ENCODE measurements around the gene ABHD11. TPM values are rescaled to one million over a fixed set of nuclear protein-coding genes. Genes with fewer than 3 reads are reported as not detected.

The ABHD11 gene
- 13.4 and 14.2 TPM in 2 replicates for total RNA-seq (2012; rRNA removed)
- 19.9 and 22.6 TPM in 2 replicates for polyA plus RNA-seq (2012; rRNA removed)
- 16.7 and 17.6 TPM in 2 replicates for polyA plus RNA-seq (2012; cell fraction: cytosol; rRNA removed)
- 7.5 and 18.0 TPM in 2 replicates for polyA plus RNA-seq (2012; cell fraction: nucleus; rRNA removed; ENCODE audit: low replicate concordance)
- Bru-seq, nascent RNA, result percentile 48 among the genes with signal in this experiment
- percentile 49 among the genes with signal in this experiment for BruChase-seq, experiment 1, labeled RNA remaining after a 6-hour chase
- BruChase-seq, experiment 2, labeled RNA remaining after a 2-hour chase, result percentile 46 among the genes with signal in this experiment
- long read RNA-seq, partial matches to known transcripts, result 2 of 14 reads
- long read RNA-seq, other reads (novel, unspliced or antisense), result 3 of 14 reads

- Histone ChIP-seq H2BK15ac (ENCODE audit: low read depth, low read length) (no peak within 1 kb of the TSS), H3K23ac (ENCODE audit: low read depth, low read length) (peak within 1 kb of the TSS; percentile 38), H2AFZ (replicated peaks; ENCODE audit: low read length, poor library complexity) (peak within 1 kb of the TSS; percentile 98), H3K9ac (ENCODE audit: low read depth, low read length) (peak within 1 kb of the TSS; percentile 79), H3K14ac (replicated peaks; ENCODE audit: low read depth, low read length) (peak within 1 kb of the TSS; percentile 48), H3K9me3 (ENCODE audit: control insufficient read depth, insufficient read depth, low read length) (no peaks in the 10 kb centered on the region), H3K27ac (ENCODE audit: insufficient read depth, low read length) (peak within 1 kb of the TSS; percentile 69), H2BK120ac (ENCODE audit: low read depth, low read length) (peak within 1 kb of the TSS; percentile 45; the same call in 1 of the 2 replicates), H3K18ac (ENCODE audit: low read depth, low read length) (peak within 1 kb of the TSS; percentile 63; the same call in 1 of the 2 replicates), H4K8ac (ENCODE audit: low read depth in 2 of 2, low read length in 2 of 2) (peak within 1 kb of the TSS; percentile 54 to 84), H3K79me1 (ENCODE audit: low read depth in 1 of 2, low read length in 2 of 2) (peaks cover 5 to 27% of the 10 kb centered on the region in 2 experiments; a peak in 3 of 4 replicates), H3K36me3 (ENCODE audit: control insufficient read depth, insufficient read depth, low read length) (0 out of 2 replicates have a peak, but pooled peaks cover 6% of the 10 kb centered on the region), H3K9me1 (ENCODE audit: insufficient read depth, low read length) (peaks cover 8% of the 10 kb centered on the region), H3K56ac (ENCODE audit: extremely low read depth, insufficient read depth, low read length) (0 out of 2 replicates have a peak within 1 kb of the TSS, but pooled peaks have one; percentile 26), H3K4me3 (ENCODE audit: insufficient read depth, low read depth, low read length) (peak within 1 kb of the TSS; percentile 99), H2AK9ac (replicated peaks; ENCODE audit: low read depth, low read length, poor library complexity) (peak within 1 kb of the TSS; percentile 83), H3K4ac (ENCODE audit: low read depth, low read length) (peak within 1 kb of the TSS; percentile 73), H2BK20ac (ENCODE audit: low read depth, low read length) (no peak within 1 kb of the TSS), H2BK5ac (ENCODE audit: low read depth, low read length, poor library complexity, severe bottlenecking) (peak within 1 kb of the TSS; percentile 1), H3K4me2 (ENCODE audit: low read depth, low read length) (peak within 1 kb of the TSS; percentile 95), H4K5ac (ENCODE audit: low read depth, low read length) (peak within 1 kb of the TSS; percentile 97), H3K27me3 (ENCODE audit: control insufficient read depth, insufficient read depth, low read length) (no peaks in the 10 kb centered on the region), H4K91ac (ENCODE audit: insufficient read depth, low read depth, low read length) (peak within 1 kb of the TSS; percentile 55; the same call in 1 of the 2 replicates), H2AK5ac (ENCODE audit: low read depth, low read length) (peak within 1 kb of the TSS; percentile 83), H4K20me1 (ENCODE audit: insufficient read depth, low read length) (peaks cover 3% of the 10 kb centered on the region; the same call in 1 of the 2 replicates), H3K4me1 (ENCODE audit: control insufficient read depth, insufficient read depth, low read length) (peaks cover 7% of the 10 kb centered on the region)
- peak; percentile 94 for ATAC-seq (ENCODE audit: low read depth)
- WGBS, 2 experiments (ENCODE audit: extremely low coverage in 2 of 2, insufficient read length in 1 of 2), result 1% methylated on average over 40 of the region's 84 CpGs; no CpG with 5 or more reads in 1 of the 2 experiments
- ChIA-PET POLR2A (ENCODE audit: unreplicated experiment) (no interaction called here), CTCF (interaction anchor here (1.6 kb wide), 1 partner anchor 13 kb away, joined by 6 read pairs; no protein-coding TSS in a partner anchor)
- in situ Hi-C loops (cut with MboI; ENCODE audit: low sequenced_read_pairs), result no loop called here
- peak; percentile 93 for DNase-seq
- intact Hi-C loops (cut with micrococcal nuclease), result loop anchor here (5.0 kb wide), 1 partner anchor 114 kb away; no protein-coding TSS in a partner anchor
- BruUV-seq (replicated peaks), result no TSS peak
- dilution Hi-C loops (cut with HindIII; ENCODE audit: low sequenced_read_pairs, unreplicated experiment), result no loop called here
- TF ChIP-seq SMC3 (IDR thresholded peaks at IDR 0.05; ENCODE audit: low read depth, low read length) (no peak), CEBPB (IDR thresholded peaks at IDR 0.05; ENCODE audit: low read depth, low read length) (peak; percentile 96), POLR2A (IDR thresholded peaks at IDR 0.05; ENCODE audit: low read depth, low read length) (0 out of 2 replicates have a peak, but pooled peaks have one; percentile 40), ELK1 (IDR thresholded peaks at IDR 0.05; ENCODE audit: borderline replicate concordance, low read depth, low read length) (no peak), NFE2L2 (IDR thresholded peaks at IDR 0.05; ENCODE audit: low read depth, low read length) (no peak), MXI1 (IDR thresholded peaks at IDR 0.05; ENCODE audit: borderline replicate concordance, low read depth, low read length) (peak; percentile 63; the same call in 1 of the 2 replicates), CTCF (conservative IDR thresholded peaks at IDR 0.05; ENCODE audit: low read depth, low read length) (no peak), BHLHE40 (IDR thresholded peaks at IDR 0.05; ENCODE audit: low read depth, low read length) (no peak), CHD1 (IDR thresholded peaks at IDR 0.05; ENCODE audit: low read depth, low read length) (no peak), MAZ (IDR thresholded peaks at IDR 0.05; ENCODE audit: borderline replicate concordance, low read depth, low read length) (peak; percentile 83), FOS (IDR thresholded peaks at IDR 0.05; ENCODE audit: low read depth, low read length) (no peak), MAFK (IDR thresholded peaks at IDR 0.05; ENCODE audit: low read depth, low read length) (no peak), RFX5 (IDR thresholded peaks at IDR 0.05; ENCODE audit: low read depth, low read length) (no peak)
Observed at GRCh38 chr7:73738612-73739386, at the start of gene ABHD11. ABHD11 (minus strand) TSS chr7:73738802; CDS start chr7:73738770, 32 bp downstream.

All from IMR-90 (cell line).